Upper lobe of left lung (tissue), 4 donors: ENCODE data around the gene BABAM2.

Source experiments
- CTCF ChIP-seq, 6 experiments: fragments of 450-650 bp in 4 of 6; fragments of 200-600 bp in 2 of 6; sonication (generic) in 2 of 6; IDR thresholded peaks; one replicate each; pipeline ENCODE4 v1.5.1; 2016 to 2019; ENCODE audit warnings: antibody characterized with exemption in 6 of 6
- EP300 ChIP-seq, 4 donors: sonication (generic); formaldehyde crosslinking; IDR thresholded peaks; one replicate each; pipeline ENCODE4 v1.5.1; 2017; ENCODE audit warnings: antibody characterized with exemption in 4 of 4, control low read depth in 2 of 4
- POLR2AphosphoS5 ChIP-seq, 2 donors: sonication (generic); formaldehyde crosslinking; IDR thresholded peaks; one replicate each; pipeline ENCODE4 v1.5.1; 2017; ENCODE audit warnings: antibody characterized with exemption in 2 of 2

DNA sequence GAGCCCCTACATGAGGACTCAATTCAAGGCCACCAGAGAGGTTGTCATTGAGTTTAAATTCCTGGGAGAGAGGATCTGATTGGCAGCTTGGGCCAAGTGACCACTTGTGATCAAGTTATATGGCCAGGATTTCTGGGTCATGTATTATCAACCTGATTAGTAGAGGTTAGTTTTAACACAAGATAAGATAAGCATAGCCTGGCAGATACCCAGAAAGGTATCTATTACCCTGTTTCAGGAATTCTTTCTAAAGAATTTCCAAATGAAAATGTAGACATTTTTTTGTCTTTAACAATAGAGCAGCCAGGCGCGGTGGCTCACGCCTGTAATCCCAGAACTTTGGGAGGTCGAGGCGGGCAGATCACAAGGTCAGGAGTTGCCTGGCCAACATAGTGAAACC lies 50.5 kb downstream of the BABAM2 start:
- TF ChIP-seq CTCF (IDR thresholded peaks at IDR 0.05) (no peak), POLR2AphosphoS5 (IDR thresholded peaks at IDR 0.05) (no peak), EP300 (IDR thresholded peaks at IDR 0.05) (no peak)
